Peyer's patch (tissue), 4 donors: Measurements from ENCODE around the gene OR6B2. TPM values are rescaled to one million over a fixed set of nuclear protein-coding genes. Genes with fewer than 3 reads are reported as not detected.

Experiments used
- DNase-seq, 3 donors: peaks; one replicate each; pipeline ENCODE4 v3.0.0-alpha.2; 2017 to 2019
- H3K27ac ChIP-seq, 4 donors: fragments of 200-600 bp; sonication (generic); one replicate each; pipeline ENCODE4 v1.5.1; 2016 to 2019
- H3K27me3 ChIP-seq, 2 donors: fragments of 200-600 bp; sonication (generic); one replicate each; pipeline ENCODE4 v1.5.1; 2019
- H3K36me3 ChIP-seq, 3 donors: fragments of 200-600 bp; sonication (generic); one replicate each; pipeline ENCODE4 v1.5.1; 2016 to 2019
- H3K4me1 ChIP-seq, 4 donors: fragments of 200-600 bp; sonication (generic); one replicate each; pipeline ENCODE4 v1.5.1; 2016 to 2019
- H3K4me3 ChIP-seq, 4 donors: fragments of 200-600 bp; sonication (generic); 1 replicate in 3 of 4; 2 replicates in 1 of 4; pipeline ENCODE4 v1.5.1; 2016 to 2019; ENCODE audit warnings: mild to moderate bottlenecking in 1 of 4
- H3K9me3 ChIP-seq, 4 donors: fragments of 200-600 bp; sonication (generic); one replicate each; pipeline ENCODE4 v1.5.1; 2016 to 2019; ENCODE audit warnings: mild to moderate bottlenecking in 1 of 4
- POLR2A ChIP-seq, 2 donors: fragments of 450-650 bp; IDR thresholded peaks; one replicate each; pipeline ENCODE4 v1.5.1; 2017; ENCODE audit warnings: antibody characterized with exemption in 2 of 2, mild to moderate bottlenecking in 2 of 2, moderate library complexity in 2 of 2
- total RNA-seq, 4 donors: library from RNA; depleted of rRNA; stranded (reverse); fragments of >200 nt; gene quantifications; one replicate each; pipeline ENCODE4 v1.1.0, GENCODE V29; 2016
- TF ChIP-seq, protein P1 (sequence below), 6 experiments: fragments of 450-650 bp in 4 of 6; fragments of 200-600 bp in 2 of 6; sonication (generic) in 1 of 6; IDR thresholded peaks; one replicate each; pipeline ENCODE4 v1.5.1; 2017 to 2019; ENCODE audit warnings: antibody characterized with exemption in 6 of 6, mild to moderate bottlenecking in 3 of 6, moderate library complexity in 1 of 6

OR6B2 gene
- total RNA-seq, 4 donors from 2014 or later, result not detected

- Histone ChIP-seq H3K4me3 (no peak overlapping the region), H3K4me1 (no peaks in the 10 kb centered on the region), H3K36me3 (no peaks in the 10 kb centered on the region), H3K27ac (no peak overlapping the region), H3K27me3 (no peaks in the 10 kb centered on the region), H3K9me3 (no peaks in the 10 kb centered on the region)
- DNase-seq, result no peak
- no peak for TF ChIP-seq POLR2A (IDR thresholded peaks at IDR 0.05)
- TF ChIP-seq, protein P1, sequence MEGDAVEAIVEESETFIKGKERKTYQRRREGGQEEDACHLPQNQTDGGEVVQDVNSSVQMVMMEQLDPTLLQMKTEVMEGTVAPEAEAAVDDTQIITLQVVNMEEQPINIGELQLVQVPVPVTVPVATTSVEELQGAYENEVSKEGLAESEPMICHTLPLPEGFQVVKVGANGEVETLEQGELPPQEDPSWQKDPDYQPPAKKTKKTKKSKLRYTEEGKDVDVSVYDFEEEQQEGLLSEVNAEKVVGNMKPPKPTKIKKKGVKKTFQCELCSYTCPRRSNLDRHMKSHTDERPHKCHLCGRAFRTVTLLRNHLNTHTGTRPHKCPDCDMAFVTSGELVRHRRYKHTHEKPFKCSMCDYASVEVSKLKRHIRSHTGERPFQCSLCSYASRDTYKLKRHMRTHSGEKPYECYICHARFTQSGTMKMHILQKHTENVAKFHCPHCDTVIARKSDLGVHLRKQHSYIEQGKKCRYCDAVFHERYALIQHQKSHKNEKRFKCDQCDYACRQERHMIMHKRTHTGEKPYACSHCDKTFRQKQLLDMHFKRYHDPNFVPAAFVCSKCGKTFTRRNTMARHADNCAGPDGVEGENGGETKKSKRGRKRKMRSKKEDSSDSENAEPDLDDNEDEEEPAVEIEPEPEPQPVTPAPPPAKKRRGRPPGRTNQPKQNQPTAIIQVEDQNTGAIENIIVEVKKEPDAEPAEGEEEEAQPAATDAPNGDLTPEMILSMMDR (IDR thresholded peaks at IDR 0.05), result no peak
These were observed 39.6 kb upstream of the OR6B2 start for GRCh38 chr2:240069829-240070228.

- Histone ChIP-seq H3K4me3 (no peak overlapping the region), H3K4me1 (no peaks in the 10 kb centered on the region), H3K9me3 (no peaks in the 10 kb centered on the region), H3K27me3 (no peaks in the 10 kb centered on the region), H3K27ac (no peak overlapping the region), H3K36me3 (no peaks in the 10 kb centered on the region)
- TF ChIP-seq, protein P1 (IDR thresholded peaks at IDR 0.05), result no peak
- no peak for TF ChIP-seq POLR2A (IDR thresholded peaks at IDR 0.05)
- no peak for DNase-seq
These were observed 38.0 kb upstream of the OR6B2 start for GRCh38 chr2:240068193-240068592.

- H3K9me3 ChIP-seq, result no peaks in the 10 kb centered on the region
- no peak for TF ChIP-seq POLR2A (IDR thresholded peaks at IDR 0.05)
- TF ChIP-seq, protein P1 (IDR thresholded peaks at IDR 0.05), result no peak
These were observed 36.3 kb upstream of the OR6B2 start for GRCh38 chr2:240066489-240066888.

DNA sequence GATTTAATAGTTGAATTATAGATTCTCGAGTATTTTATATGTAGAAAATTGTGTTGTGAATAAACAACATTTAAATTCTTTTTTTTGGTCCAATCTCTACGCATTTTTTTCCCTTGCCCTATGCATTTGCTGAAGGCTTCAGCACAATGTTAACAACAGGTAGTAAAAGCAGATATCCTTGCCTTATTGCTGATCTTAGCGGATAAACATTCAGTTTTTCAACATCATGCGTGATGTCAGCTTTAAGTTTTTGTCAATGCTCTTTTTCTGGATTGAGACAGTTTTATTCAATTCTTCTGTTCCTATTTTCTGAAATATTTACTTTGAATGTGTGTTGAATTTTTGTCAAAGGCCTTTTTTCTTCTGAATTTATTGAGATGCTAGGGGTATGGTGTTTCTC is 34.7 kb upstream of the OR6B2 start:
- Histone ChIP-seq H3K4me1 (no peaks in the 10 kb centered on the region), H3K36me3 (no peaks in the 10 kb centered on the region), H3K27ac (no peak overlapping the region), H3K4me3 (no peak overlapping the region), H3K27me3 (no peaks in the 10 kb centered on the region), H3K9me3 (no peaks in the 10 kb centered on the region)
- no peak for DNase-seq
- no peak for TF ChIP-seq POLR2A (IDR thresholded peaks at IDR 0.05)
- TF ChIP-seq, protein P1 (IDR thresholded peaks at IDR 0.05), result no peak

More at GRCh38 chr2:240066489-240066888, 36.3 kb upstream of the OR6B2 start:
- H3K4me3 ChIP-seq, result no peak overlapping the region
- no peaks in the 10 kb centered on the region for H3K4me1 ChIP-seq
- H3K27me3 ChIP-seq, result no peaks in the 10 kb centered on the region
- H3K36me3 ChIP-seq, result no peaks in the 10 kb centered on the region
- H3K27ac ChIP-seq, result no peak overlapping the region
- no peak for DNase-seq

GRCh38 chr2:240060977-240061591 is 30.9 kb upstream of the OR6B2 start:
- DNase-seq, result peak in 2 of 3 donors; percentile 35 to 70
- Histone ChIP-seq H3K4me3 (no peak overlapping the region), H3K9me3 (no peaks in the 10 kb centered on the region), H3K36me3 (no peaks in the 10 kb centered on the region), H3K27ac (no peak overlapping the region), H3K4me1 (no peaks in the 10 kb centered on the region), H3K27me3 (no peaks in the 10 kb centered on the region)
- TF ChIP-seq POLR2A (IDR thresholded peaks at IDR 0.05), result no peak
- TF ChIP-seq, protein P1 (IDR thresholded peaks at IDR 0.05), result peak in 5 of 6 experiments; percentile 51 to 75 (median 67)
